Activated CD4-positive, alpha-beta T cell treated with anti-CD3 and anti-CD28 coated beads, Interleukin-2, amount 50 U/mL, for 4 hours (primary cell): ENCODE data around the gene GLB1L2.
"Not testable (repeated sequence)": the region's sequence is repeated elsewhere in the genome, so short reads cannot be mapped to it uniquely, and the experiment has no call there.

ENCODE experiments used
- DNase-seq, 2 experiments: peaks; one replicate each; pipeline ENCODE4 v3.0.0-alpha.2; 2020

GLB1L2 gene

DNA sequence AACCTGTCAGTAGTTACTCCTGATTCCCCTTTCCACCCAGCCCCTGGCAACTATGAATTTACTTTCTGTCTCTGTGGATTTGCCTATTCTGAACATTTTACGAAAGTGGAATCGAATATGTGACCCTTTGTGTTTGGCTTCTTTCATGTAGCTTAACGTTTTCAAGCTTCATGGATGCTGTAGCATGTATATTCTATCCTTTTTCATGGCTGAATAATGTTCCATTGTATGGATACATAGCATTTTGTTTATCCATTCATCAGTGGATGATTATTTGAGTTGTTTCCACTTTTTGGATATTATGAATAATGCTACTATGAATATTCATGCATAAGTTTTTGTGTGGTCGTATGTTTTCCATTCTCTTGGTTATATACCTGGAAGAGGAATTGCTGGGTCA lies 9.2 kb upstream of the GLB1L2 start:
- no peak for DNase-seq

DNA sequence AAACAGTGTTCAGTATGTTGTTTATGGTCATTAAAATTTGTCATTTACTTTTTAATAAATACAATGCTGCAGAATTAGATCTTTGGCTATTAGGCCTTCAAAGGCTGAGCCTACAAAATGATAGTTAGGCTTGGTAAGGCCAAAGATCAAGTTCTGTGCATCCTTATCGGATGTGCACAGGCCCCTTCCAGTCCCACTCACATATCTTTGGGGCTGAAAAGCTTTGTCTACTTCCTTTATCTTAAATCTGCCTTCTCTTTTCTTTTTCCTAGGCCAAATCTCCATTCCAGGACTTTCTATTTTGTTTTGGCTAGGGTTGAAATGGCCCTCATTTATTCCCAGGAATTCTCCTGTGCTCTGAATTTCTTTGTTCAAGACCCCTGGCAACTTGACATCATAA lies 3.4 kb upstream of the GLB1L2 start:
- no peak for DNase-seq

DNA sequence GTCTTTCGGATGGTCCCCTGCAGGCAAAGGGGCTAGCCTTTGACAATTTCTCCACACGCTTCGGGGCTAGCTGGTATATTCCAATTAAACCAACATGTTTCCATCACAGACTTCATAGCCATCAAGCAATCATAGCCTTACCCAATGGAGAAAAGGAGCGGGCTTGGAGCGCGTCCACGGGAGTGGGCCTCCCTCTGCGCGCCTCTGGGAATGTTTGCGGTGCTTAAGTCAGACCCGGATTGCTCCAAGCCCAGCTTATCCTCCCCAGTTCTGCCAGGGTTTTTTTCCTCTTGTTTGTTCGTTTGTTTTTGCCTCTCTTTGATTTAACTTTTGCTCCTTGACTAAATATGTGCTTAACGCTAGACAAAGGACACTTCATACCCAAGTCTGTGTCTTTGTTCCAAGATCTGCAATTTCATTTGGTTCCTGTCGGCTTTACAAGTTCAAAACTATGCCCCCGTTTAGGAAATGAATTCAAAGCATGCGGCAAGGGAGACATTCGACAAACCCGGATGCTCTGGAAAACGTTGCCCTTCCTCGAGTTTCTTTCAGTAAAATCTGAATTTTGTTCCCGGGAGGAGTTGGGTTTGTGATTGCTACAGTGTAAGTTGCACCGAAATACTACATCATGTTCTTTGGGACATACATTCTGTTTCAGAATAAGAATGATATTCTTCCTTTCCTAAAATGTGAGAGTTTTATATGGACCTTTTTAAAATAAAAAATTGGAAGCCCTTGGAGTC lies 1.0 kb upstream of the GLB1L2 start:
- DNase-seq: no peak

DNA sequence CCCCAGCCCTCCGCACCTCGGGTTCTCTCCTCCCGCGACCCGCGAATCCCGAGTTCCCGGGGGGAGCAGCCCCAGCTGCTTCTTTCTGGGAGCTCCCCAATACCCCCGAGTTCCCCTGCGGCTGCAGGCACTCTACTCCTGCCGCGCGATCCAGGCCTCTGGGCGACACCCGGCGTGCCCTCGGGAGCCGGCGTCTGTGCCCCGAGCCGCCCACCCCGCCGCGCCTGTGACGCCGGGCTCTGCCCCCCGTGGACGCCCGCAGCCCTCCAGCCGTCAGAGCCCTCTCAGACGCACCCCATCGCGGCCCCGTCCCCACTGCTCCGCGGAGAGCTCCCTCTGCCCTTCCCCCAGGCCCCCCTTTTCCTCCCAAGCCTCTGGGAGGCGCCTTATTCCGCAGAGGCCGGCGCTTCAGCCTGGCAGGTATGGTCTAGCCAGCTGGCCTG lies 422 bp downstream of the GLB1L2 start:
- no peak for DNase-seq

DNA sequence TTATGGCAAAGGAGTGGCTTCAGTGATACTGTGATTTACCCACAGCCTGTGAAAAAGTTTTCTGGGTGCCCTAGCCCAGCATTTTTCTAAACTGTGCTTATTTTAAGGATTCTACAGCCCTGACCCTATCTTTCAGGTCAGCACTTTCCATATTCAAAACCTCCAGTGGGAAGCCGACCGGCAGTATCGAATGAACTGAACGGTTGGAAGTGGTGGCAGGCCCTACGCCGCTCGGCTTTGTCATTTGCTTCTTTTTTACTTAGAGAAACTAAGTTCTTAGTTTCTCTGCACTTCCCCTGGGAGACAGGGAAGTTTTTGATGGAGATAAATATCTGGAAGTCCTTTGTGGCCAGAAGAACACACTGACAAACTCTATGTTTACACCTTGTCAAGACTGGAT lies 994 bp downstream of the GLB1L2 start:
- no peak for DNase-seq

DNA sequence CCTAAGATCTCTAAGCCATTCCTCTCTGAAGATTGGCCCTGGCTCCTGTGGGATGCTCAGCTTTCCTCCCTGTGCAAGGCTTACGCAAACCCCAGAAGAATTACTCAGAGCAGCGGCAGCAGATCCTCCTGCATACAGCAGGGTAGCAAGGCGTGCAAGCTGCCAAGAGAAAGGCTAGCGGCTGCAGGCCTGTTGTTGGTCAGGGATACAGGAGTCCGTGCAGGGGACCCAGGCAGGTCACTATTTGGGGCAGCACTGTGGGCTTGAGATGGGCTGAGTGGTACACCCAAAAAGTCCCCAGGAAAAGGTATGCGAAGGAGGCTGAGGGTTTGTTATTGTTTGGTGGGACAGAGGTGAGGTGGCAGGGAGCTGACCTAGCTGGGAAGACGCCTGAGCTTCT lies 1.5 kb downstream of the GLB1L2 start:
- DNase-seq: no peak

DNA sequence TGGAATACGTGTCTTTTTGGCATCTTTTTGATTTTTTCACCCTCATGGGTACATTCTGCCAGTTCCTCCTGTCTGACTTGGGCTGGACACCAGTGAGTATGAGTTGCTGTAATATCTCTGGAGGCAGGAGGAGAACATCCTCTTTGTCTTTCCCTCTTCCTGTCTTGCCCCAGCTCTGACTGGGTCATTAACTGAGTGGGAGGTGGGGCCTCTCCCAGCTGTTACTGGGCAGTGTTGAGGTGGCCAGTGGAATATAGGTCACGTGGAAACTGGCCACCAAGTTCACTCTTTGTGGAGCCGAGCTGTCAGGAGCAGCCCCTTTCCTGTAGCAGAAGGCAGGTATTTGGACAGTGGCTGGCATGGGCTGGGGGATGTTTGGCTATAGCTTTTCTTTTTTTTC lies 2.2 kb downstream of the GLB1L2 start:
- no peak for DNase-seq

DNA sequence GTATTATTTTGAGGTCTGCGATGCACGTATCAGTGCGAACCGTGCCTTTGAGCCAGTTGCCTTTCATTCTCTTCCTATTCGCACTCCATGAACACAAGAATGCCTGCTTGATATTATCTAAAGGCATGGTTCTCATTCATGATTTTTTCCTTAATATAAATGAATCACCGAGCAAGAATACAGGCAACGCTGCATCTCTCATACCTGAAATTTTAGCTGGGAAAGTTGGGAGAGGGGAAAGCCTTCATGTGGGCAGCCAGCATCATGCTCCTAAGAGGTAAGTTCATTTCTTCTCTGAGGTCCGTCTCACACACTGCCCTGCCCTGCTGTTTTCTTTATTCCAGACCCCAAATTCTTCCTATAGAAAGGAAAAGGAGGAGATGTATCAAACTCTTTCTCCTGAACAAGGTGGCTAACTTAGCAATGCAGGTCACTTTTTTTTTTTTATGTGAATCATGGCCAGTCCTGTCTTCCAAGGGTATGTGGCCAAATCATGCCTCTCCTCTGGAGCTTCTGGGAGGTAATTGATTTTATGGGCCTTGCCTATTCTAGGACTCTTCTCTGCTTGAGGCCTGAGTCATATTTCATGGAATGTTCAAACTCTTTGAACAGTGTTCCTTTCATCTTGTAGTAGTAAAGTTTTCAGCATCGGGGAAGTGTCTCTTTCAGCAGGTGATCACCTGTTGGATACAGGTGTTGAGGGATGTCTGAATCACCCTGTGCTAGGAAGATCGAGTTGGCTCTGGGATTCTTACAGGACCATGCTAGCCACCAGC lies 3.2 kb downstream of the GLB1L2 start:
- DNase-seq: no peak

DNA sequence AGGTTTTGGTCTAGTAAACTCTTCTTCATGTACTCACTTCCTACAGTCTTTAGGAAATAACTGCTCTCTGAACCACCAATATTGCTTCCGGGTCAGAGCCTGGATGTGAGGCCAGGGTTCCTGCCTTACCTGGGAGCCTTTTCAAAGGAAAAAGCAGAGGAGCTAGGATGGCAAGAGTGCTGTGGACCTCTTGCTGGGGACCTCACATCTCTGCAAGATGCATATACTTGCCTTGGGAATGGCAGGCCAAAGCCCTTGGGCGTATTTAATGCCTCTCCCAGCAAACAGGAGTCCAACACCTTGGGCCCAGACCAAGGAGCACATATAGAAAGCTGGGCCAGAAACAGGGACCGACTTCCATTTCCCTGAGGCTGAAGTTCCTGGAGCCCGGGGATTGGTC lies 5.3 kb downstream of the GLB1L2 start:
- DNase-seq: no peak

DNA sequence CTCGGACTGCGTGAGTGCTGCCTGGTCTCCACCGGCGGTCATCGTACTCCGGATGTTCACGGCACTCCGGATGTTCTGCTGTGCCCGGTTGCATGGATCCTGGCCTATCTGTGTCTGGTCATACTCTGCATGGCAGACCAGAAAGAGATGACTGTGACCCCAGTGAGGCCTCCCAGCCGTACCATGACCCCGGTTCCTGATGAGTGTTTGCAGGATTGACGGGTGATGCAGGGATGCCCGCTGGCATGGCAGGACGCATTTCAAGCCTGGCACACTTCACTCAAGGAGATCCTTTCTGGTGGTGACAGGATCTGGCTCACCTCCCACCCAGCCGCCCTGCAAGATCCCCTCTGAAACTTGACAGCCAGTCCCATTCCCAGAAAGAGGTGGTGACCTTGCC lies 6.3 kb downstream of the GLB1L2 start:
- no peak for DNase-seq

DNA sequence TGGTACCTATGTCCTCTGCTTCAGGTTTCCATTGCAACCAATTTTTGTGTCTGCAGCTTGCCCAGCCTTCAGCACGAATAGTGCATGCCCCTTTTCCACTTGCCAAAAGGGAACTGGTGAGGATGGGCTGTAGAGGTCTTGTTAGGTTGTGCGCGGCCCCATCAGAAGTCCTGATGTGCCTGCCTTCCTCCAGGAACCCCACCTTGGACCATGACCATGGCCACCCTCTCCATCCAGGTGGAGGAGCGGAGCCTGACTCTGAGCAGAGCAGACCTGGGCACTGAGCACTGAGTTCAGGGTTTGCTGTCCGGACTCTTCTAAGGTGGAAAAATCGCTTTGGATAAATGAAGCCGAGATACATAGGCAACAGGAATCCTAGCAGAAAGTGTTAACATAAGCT lies 6.9 kb downstream of the GLB1L2 start:
- DNase-seq: no peak

DNA sequence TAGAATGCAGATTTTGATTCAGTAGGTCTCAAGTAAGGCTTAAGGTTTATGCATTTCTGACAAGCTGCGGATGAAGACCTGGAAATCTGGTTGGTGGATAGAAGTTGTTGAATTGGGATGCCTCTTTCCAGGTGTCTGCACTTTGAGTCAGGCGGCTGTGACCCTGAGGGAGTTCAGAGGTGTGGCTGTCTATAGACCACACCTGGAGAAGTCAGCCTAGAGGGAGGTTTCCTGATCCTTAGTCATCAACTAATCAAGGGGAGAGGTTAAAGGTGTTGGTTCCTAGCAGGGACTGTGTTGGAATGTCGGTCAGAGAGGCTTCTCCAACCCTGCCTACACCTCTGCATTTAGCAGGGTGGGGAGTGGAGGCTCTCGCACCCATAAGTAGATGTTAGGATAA lies 8.0 kb downstream of the GLB1L2 start:
- DNase-seq: no peak

DNA sequence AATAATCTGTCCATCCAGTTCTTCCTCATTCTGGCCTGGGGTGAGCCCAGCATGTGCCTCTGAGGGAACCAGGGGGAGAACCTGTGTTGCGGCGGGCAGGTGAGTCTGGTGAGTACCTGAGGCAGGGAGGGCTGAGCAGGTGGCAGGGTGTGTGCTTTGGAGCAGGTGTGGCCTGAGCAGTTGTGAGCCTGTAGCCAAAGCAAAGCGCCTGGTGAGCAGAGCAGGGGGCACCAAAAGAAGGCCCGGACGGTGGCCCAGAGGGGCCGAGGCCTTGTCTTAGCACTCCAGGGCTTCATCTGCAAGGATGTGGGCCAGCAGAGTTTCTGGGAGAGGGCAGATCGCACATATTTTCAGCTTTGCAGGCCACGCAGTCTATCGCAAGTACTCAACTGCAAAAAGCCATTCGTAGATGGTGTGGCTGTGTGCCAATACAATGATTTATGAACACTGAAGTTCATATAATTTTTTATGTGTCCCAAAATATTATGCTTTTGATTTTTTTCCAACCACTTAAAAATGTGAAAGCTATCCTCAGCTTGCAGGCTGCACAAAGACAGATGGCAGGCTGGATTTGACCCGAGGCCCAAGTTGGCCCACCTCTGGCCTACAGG lies 8.7 kb downstream of the GLB1L2 start:
- DNase-seq: no peak

DNA sequence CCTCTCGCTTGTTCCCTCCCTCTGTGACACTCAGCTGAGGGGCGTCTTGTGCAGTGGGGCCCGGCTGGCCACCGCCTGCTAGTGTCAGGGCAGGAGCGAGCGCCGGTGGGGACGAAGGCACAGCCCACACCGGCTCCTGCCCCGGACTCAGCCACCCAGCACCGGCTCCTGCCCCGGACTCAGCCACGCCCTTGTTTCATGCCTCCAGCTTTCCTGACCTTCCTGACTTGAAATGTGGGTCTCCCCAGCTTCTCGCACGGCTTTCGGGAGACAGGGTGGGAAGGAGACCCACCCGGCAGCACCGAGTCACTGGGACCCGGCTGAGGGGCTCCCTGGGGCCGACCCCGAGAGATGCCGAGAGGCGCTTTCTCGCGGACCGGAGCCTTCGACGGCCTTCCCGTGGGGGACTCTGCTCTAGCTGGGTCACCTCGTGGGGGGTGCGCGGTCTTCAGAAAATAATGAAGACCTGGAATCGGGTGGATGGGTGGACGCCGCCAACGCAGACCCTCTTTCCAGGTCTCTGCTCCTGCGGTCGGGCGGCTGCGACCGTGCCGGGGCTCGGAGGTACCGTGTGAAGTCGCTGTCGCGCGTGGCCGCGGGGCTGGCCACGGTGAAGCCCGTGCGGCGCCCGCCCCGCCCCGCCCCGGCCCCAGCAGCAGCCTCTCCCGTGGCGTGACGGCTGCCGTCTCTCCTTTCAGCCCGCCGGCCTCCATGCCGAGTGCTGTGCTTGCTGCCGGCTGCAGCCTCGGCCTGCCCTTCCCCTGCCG lies 10.2 kb downstream of the GLB1L2 start:
- no peak for DNase-seq

DNA sequence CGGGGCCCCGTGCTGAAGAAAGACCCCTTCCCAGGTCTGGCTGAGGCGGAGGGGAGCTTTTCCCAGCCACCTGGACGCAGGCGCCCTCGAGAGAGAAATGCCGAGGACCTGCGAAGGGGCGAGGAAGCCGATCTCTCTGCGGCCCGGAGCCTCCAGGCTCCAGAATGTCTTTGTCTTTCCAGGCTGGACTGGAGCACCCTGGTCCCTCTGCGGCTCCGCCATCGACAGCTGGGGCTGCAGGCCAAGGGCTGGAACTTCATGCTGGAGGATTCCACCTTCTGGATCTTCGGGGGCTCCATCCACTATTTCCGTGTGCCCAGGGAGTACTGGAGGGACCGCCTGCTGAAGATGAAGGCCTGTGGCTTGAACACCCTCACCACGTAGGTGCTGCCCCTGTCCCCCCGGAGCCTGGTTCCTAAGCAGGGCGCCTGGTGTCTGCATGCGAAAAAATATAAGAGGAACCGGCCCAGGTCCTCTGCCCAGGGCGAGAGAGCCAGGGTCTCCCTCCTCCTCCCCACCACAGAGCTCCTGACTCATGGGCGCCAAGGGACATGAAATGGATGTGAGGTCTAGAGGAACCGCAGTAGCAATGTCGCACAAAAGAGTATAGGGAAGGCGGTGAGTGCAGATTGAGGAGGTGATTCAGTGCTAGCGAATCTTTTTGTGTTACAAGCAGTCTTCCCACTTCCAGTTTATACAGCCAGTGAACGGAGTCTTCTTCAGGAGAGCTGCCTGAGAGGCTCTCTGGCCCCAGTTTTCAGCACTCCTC lies 11.0 kb downstream of the GLB1L2 start:
- no peak for DNase-seq

DNA sequence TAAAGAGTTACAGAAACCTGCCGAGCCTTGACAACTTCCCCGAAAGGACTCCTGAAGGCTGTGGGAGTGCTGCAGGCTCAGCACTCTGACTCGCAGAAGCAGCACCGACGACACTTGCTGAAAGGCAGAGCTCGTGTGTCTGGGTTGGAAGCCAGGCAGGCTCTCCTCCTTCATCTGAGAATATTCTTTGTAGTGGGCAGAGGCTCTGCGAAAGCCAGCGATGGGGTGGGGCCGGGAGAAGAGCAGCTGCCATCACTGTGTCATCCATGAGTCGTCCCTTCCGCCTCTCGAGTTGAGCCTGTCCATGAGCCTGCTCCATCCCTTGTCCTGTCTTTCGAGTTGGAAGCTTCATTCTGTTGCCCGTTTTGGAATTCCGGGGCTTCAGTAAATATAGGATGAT lies 11.9 kb downstream of the GLB1L2 start:
- DNase-seq: no peak

DNA sequence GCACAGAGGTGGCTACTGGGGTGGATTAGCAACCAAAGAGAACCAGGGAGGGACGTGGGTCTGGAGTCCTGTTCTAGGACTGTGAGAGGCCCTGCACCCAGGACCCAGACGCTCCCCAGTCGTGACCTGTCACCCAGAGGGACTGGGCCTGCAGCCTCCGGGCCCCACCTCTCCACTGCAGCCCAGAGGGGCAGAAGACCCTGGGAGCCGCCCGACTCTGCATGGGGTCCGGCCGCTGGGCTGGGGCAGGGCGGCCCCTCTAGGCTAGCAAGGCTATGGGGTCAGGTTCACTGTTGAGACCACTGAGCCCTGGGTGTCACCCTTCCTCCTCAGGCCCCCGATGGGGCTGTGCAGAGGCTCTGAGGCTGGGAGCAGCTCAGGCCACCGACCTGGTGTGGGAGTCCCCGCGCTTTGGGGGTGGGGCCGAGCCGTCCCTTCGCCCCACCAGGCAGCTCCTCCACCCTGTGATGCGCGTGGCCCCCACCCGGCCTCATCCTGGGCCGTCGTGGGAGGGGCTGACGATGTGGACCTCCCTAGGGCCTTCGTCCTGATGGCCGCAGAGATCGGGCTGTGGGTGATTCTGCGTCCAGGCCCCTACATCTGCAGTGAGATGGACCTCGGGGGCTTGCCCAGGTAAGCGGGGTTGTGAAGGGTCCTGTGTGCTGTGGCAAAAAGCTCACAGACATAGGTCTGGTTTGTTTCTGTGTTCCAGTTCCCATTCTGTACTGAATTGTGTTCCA lies 12.9 kb downstream of the GLB1L2 start:
- not testable (repeated sequence) for DNase-seq

DNA sequence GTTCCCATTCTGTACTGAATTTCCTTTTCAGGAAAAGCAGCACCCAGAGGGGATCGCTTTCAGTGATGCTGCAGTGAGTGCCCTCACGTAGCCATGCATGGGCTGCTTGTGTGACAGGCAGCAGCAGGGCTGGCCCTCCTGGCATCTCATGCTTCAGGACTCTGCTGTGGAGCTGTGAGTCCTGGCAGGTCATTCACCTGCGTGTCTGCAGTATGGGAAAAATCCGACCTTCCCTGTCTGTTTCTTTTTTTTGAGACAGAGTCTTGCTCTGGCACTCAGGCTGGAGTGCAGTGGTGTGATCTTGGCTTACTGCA lies 13.4 kb downstream of the GLB1L2 start:
- no peak for DNase-seq

DNA sequence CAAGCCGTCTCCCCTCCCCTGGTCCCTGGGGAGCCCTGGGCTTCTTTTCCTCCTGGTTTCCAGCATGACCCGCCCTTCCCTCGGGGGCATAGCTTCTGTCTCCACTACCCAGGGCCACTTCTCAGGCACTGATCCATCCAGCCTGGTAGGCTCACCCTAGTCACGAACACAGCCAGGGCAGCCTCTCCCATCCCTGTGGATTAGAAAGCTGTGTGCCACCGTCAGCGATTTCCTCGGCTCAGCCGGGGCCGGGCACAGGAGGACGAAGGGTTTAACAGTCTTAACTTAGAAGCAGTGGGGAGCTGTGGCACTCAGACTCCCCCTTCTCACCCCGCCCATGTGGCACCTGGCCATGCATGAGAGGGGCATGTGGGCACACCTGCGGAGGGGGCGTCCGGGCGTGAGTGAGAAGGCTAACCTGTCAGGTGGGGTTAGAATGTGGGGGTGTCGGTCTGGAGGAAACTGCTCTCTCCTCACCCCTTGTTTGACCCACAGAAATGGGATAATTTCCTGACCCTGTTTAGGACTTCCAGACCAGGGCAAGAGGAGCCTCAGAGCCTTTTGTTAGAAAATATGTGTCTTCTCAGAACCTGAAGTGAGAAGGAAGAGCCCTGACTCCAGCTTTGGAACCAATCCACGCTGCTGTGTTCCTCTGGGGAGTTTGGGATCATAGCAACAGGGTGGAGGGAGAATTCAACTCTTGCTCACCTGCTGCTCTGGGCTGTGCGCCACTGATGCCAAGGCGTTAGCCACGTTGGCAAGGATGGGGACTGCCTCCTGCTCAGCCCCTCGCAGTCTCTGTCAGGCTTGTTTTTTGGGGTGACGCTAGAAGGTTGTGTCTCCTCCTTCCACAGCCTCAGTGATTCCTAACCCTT lies 14.6 kb downstream of the GLB1L2 start:
- no peak for DNase-seq

DNA sequence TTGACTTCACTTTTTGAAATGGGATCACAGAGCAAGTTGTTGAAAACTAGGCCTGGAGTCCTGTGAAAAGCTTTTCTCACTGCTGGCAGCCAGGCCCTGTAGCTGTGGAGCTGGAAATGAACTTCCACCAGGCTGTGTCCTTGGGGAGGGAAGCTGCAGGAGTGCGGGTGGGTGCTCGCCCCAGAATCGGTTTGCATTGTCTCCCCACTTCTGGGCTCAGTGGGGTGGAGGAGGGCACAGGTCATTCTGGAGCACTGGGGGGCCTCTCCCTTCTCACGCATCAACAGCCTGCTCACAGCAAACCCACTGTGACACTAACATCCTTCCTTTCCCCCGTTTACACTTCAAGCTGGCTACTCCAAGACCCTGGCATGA lies 15.2 kb downstream of the GLB1L2 start:
- no peak for DNase-seq

DNA sequence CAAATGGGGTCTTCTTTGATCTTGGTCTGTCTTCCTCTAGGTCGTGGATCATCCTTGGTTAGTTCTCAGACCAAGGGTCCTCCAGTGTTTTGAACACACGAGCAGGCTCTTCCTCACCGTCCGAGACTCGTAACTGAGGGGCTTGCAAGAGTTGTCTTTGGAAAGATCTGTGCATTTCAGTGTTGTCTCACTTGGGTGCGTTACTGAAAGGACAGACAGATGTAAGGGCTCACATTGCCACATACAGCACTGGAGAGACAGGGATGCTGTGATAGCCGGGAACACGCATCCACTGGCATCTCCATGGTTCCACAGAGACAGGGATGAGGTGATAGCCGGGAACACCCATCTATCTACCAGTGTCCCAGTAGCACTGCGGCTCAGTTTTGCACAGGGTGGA lies 15.7 kb downstream of the GLB1L2 start:
- no peak for DNase-seq
